Measurements from ENCODE around the gene DNTT. TPM values are rescaled to one million over a fixed set of nuclear protein-coding genes. Genes with fewer than 3 reads are reported as not detected.
A peak's percentile ranks its signal among the peaks of the same experiment; 100 is the strongest.
"Not testable (repeated sequence)": the region's sequence is repeated elsewhere in the genome, so short reads cannot be mapped to it uniquely, and the experiment has no call there.

Gene DNTT
- total RNA-seq, 1 experiment from 2014 or later, result not detected

DNA sequence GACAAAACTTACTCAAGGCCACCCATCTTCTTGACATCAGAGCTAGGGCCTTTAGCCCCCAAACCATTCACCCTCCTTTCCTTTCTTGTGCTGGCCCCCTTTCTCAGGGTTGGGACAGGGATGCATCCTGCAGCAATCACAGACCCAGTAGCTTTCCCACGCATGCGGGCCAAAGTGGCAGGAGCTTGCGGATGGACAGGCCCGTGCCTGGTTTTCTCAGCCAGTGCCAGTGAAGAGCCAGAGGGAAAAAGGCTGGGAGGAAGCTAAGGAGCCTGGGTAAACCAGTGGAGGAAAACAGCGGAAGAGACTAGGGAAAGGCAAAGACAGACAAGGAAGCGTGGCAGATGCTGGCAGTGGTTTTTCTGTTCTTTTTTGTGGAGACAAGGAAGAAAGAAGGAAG lies 27.8 kb upstream of the DNTT start:
- DNase-seq (ENCODE audit: low spot score), result no peak

DNA sequence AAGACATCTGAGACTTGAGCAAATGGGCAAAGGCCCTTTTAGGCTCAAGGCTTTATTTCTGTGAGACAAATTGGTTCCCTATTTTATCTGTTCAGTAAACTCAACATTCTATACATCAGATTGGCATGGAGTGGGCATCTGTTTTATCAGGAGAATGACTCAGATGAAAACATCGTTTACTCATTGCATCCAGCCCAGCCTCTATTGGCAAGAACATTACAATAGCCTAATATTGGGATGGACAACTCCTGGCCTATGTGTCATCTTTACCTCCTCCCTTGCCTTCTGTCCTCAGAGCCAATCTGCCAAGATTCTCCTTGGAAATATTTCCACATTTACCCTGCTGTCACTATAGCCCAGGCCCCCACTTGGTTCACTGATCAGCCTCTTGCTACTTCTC lies 27.4 kb upstream of the DNTT start:
- DNase-seq (ENCODE audit: low spot score), result no peak

DNA sequence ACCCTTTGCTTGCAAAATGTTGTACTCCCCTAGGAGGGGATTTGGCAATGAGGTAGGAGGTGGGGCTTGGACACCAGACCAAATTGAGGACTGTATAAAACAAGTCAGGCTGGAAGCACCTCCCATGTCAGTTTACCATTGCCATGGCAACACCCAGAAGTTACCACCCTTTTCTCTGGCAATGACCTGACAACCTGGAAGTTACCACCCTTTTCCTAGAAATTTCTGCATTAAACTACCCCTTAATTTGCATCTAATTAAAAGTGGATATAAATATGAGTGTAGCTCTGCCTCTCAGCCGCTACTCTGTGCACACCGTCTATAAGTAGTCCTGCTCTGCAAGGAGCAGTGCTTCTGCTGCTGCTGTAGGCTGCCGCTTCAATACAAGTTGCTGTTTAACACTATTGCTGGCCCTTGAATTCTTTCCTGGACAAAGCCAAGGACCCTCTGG lies 25.0 kb upstream of the DNTT start:
- DNase-seq (ENCODE audit: low spot score), result no peak

DNA sequence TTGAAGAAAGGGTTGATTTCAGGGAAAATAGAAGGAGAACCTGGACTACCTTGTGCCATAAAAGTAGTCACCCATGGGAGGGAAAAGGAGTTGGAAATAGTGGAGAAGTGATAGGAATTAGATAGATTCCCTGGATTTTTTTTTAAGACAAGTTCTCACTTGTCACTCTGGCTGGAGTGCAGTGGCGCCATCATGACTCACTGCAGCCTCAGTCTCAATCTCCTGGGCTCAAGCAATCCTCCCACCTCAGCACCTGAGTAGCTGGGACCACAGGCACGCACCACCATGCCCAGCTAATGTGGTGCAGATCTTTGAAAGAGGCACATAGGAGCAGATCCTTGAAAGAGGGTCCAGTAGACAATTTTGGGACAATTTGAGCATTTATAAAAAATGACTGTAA lies 23.4 kb upstream of the DNTT start:
- DNase-seq (ENCODE audit: low spot score), result no peak

DNA sequence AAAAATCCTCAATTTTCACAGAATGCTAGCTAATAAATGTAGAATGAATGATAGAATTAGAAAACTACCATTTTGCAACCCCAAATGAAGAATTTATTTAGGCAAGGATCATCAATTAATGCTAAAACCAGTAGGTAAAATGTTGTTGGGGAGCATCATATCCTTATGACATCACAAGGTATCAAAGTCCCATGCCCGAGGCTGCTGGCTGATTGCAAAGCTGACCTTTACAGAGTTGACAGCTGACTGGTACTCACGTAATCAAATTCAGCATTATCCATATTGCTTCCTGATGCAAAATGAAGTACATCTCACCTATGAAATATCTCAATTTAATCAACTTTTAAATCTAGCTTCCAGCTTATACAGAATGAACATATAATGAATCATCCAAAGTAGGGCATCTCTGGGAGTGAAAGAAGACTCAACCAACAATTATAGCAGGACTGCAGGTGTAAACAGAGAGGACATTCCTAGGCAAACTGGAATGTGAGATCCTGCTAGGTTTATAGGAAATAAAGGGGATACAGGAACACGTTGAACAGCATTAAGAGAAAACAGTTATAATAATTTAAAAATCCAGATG lies 22.7 kb upstream of the DNTT start:
- DNase-seq (ENCODE audit: low spot score), result no peak

DNA sequence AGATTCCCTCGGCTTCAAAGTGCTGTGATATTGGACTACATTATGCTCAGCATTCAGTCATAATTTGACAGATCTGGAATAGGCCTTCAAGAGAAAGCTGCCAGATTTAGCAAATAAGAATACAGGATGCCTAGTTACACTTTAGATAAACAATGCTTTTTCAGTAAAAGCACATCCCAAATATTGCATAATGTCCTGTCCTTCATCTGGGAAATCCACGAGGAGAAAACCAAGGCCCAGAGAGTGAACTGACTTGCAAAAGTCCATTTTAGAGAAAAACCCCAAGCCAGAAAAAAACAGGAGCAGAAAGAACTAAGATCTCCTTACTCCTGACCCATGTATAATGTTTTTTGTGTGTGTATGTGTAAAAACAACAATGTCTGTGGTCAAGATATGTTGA lies 20.9 kb upstream of the DNTT start:
- no peak for DNase-seq (ENCODE audit: low spot score)

DNA sequence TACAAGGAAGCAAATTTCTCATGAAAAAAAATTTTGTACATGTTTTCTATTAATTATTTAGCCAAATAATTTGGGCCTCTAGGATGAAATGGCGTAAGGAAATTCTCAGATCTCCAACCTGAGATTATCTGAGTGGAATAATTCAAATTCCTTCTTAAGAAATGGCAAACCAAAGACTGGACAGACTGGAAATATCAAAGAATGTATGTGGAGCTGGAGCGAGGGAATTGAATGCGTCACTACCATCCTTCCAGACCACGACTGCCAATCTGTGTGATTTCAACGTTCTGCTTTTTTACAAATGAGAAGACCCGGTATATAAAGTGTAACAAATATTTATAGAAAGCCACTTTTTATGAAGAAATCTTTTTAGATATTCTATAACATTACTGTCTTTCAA lies 20.5 kb upstream of the DNTT start:
- no peak for DNase-seq (ENCODE audit: low spot score)

DNA sequence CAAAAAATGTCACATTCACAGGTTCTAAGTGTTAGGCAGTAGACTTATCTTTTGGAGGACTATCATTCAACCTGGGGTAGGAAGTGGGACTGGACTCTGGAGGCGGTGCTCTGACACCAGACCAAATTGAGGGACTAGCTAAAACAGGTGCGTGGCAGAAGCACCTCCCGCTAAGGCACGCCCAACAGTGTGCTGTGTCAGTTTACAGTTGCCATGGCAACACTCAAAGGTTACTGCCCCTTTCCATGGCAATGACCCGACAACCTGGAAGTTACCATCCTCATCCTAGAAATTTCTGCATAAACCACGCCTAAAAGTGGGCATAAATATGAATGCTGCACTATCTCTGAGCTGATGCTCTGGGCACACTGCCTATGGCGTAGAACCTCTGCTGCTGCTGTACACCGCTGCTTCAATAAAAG lies 18.9 kb upstream of the DNTT start:
- no peak for DNase-seq (ENCODE audit: low spot score)

DNA sequence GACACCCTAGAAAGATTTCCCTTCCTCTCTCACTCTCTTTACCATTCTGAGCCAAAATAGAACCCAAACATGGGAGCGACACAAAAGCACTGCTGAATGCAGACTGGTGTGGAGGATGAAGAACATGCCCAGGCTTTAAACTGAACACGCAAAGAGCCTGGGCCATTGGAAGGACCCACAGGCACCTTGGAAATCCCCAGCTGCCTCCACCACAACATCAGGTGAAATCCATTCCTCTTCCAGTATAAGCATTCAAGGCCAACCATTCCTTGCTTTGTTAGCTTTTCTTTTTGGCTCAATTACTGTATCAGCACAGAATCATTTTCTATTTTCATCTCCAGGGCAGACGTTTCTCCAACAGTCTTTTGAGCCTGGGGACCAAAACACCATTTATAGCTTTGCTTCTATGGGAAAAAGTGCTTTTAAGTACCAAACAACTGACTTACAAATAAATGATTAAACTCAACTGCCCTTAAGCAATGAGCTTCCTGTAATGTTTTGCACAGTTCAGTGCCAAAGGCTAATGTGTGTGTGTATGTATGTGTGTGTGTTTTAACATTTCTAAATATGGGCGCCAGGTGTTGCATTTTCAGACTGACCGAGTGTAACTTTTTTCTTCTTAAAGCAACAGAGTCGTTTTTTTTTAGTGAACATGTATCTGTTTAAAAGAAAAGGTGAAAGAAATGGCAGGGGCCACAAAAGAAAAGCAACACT lies 16.7 kb upstream of the DNTT start:
- DNase-seq (ENCODE audit: low spot score), result peak; percentile 65

DNA sequence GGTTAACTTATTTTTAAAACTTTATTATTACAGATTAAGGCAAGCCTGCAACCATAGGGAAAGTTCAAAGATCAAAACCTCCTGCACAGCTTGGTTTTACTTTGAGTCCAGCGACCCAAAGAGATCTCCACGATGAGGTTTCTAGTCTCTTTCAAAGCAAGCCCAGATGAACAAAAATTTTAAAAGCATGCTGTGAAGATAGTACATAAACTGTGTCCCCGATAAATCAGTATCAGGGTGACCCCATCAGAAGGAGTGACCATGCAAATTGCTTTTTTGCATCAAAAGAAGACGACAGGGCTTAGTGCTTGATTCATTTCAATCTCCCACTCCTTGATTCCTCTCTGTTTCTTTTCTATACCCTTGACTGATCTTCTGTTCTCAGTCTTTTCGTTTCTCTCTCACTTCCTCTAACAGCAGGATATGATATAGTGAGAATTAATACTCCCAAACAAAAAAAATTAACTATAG lies 16.0 kb upstream of the DNTT start:
- DNase-seq (ENCODE audit: low spot score), result no peak

DNA sequence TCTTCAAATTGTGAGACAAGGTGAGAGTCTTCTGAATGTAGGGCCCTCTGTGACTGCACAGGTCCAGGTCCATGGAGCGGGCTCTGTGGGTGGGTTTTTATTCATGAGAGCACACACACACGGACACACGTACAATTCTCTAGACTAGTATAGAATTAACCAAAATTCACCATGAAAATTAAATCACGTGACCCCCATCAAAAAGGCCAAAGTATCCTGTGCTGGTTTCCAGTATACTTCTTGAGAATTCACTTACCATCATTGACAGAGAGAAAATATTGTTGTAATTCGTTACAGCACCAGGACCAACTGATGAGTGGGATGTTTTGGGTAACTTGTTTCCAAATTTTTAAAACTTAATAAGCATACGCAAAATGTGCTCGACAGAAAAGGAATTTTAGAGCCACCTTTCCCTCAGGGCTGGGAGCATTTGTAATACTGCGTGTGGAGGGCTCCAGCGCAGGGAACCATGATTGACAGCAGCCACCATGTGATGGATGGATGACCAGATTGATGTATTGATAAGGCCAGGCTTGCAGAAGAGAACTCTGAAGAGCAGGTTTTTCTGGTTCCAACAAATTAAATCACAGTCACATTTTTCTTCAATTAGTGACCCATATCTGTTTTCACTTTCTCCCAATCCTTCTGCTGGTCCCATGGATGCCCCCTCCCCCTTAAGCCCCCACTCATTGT lies 14.9 kb upstream of the DNTT start:
- no peak for DNase-seq (ENCODE audit: low spot score)

DNA sequence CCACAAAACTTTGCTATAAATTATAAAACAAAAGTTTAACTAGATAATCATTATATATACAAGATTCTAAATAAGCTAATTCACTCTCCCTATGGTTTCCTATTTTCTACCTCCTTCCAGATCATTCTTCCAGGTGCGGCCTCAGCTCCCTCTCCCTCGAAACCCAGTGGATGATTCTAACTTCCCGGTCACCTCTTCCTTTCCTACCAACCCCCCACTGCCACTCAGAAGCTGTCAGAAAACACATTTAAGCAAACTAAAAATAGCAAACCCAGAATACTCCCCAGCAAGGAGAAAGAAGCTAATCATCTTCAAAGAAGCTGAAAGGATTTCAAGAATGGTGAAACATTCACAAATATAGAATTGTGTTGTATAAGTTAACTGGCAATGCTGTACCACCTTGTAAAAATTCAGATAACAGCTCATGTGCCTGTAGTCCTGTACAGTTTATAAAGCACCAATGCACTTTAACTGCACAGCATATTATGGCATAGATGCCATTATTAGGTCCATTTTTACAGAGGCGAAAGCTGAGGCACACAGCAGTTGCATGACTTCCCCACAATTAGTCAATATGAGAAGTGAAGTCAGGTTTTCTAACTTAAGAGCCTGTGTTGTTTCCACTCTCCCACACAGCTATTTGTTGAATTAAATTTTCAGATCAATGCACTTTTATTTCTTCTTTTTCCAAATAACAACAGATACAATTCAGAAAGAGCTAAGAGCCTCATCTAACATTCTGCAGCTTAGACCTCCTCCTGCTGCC lies 13.7 kb upstream of the DNTT start:
- DNase-seq (ENCODE audit: low spot score), result no peak

DNA sequence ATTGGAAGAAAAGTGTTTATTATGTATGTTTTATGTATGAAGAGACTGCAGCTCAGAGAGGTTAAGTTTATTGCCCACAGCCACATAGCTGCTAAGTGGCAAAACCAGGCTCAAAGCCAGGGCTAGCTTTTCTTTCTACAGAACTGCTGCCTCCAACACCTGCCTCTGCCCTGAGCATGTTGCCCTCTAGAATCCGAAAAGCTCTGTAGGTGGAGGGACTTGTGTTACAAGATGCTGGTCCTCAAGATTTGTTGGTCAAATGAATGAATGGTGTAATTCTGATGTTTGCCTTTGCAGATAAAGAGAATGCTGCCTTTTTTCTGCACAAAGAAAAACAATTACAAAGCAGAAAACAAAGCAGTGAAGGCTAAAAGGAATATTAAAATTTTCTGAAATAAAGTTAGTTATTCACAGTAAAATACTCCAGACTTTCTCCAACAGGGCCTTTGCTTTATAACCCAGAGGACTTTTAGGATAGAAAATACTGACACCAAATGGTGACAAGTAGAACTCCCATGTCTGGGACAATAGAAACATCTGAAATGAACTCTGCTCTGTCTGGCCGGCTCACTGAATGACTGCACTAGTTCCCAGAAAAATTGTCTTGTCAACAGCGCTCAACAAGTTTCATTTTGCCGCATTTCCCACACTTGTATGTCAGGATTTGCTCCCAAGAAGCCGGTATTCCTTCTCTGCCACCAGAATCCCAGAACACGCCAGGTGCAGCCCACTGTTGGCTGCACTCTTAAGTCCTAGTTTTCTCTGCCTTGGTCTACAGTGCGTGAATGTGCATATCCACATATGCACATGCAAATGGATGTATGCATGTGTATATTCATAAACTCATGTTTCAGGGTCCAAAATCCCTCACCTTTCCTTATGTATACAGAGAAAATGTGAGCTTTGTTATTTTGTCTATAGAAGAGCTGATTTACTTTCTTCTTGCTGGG lies 11.0 kb upstream of the DNTT start:
- DNase-seq (ENCODE audit: low spot score), result peak; percentile 35

DNA sequence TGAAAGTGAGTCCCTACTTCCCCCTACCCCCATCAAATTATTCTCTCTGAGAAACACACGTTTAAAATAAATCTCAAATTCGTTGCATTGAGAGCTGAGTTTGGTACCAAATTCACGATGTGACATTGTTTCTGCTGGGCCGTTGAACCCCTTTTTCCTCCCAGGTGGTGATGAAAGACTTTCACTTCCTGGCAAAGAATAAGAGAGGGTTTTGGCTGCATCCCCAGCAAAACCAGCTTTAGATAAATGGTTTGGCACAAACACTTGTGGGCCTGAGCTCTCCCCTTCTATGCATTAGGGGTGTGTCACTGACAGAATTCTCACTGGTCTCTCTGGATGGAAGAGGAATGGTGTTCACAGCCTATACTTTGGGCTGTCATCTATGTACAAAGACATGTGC lies 8.8 kb upstream of the DNTT start:
- DNase-seq (ENCODE audit: low spot score), result no peak

DNA sequence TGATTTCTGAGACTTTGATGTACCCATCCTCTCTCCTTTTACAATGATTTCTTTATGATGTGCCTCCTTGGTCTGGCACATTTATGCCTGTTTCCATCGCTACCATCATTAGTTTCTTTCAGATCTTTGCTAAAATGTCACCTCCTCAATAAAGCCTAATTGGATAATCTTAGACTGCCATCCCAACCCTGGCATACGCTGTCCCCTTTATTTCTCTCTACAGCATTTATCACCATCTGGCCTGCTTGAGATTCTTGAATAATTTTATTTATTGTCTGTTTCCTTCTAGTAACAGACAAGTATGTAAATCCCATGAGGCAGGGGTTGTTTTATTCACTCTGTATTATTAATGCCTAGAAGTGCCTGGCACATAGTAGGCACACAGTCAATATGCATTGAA lies 6.7 kb upstream of the DNTT start:
- DNase-seq (ENCODE audit: low spot score), result no peak

DNA sequence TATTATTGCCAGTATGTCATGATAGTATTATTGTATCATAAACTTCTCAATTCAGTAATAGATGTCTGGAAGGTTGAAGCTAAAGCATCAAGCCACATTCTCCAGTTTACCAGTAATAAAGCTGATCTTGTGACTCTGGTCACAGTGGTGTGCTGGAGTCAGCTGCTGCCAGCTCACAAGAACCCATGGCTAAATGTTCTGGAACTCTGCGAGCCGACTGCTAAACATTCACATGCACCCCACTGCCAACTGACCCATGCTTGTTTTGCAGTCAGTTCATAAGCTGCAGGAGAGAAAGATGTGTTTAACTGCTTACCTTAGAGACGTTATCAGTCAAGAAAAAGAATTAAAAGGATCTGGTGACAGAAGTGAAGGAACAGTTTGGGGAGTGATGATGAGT lies 5.9 kb upstream of the DNTT start:
- DNase-seq (ENCODE audit: low spot score), result no peak

DNA sequence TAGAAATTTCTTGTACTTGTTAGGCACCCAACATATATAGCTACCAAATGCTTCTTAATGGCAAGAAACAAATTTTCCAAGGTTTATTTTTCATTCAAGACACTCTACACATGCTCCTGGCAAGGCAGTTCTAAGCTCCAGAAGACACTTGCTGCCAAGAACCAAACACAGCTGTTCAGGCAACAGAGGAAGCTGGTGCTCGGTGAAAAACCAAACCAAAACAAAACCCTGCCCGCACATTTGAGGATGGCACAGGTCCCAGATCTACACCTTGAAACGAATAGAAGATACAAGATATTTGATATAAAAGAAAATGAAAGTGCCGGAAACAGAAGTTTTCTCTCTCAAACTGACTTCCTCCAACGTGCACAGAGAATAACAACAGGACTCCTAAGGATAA lies 4.9 kb upstream of the DNTT start:
- peak; percentile 23 for DNase-seq (ENCODE audit: low spot score)

DNA sequence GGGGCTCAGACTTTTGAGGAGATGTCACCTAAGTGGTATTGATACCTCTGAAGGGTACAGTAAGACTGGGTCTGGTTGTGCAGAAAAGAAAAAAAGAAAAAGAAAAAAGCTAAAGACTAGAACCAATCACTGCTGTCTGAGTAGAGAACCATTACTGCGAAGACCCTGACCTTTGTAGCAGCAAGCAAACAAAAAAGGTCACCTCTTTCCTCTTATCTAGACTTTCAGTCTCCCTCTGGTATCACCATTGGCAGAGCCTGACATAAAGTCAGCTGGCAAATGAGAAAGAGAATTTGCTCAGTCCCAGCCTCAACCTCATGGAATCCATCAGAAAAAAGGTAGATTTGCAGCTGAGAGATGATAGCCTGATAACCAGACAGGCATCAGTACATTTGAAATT lies 2.6 kb upstream of the DNTT start:
- DNase-seq (ENCODE audit: low spot score), result no peak

DNA sequence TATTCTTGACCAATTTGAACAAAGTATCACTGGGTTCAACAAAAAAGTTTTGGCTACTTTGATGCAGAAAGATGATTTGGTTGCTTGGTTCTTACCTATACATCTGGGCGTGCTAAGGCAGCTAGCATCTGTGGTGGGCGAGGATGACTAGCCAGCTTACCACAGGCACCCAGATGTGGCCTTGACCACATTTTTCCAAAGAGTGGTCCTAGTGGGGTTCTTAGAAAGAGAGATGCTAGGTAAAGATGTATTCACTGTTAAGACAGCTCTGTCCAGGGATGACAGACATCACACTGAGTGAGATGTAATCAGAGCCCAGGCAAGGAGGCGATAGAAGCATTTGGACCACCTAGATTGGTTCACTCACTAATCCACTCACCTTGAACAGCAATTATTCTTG lies 785 bp downstream of the DNTT start:
- DNase-seq (ENCODE audit: low spot score), result no peak

DNA sequence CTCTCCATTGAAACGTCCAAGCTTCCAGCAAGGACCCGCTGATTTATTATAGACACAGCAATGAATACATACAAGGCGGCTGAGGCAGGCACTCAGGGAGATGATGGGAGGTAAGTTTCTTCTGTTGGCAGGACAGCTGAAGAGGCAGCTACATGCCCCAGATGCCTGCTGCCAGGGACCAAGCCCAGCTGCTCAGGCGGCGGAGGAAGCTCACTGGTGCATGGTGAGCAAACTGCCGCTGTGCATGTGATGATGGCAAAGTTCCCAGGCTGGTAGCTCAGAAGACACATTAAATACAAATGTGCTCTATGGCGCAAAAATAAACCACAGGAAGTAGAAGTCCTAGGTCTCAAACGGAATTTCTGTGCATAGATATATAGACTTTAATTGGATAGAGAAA lies 2.3 kb downstream of the DNTT start:
- peak; percentile 43 for DNase-seq (ENCODE audit: low spot score)

DNA sequence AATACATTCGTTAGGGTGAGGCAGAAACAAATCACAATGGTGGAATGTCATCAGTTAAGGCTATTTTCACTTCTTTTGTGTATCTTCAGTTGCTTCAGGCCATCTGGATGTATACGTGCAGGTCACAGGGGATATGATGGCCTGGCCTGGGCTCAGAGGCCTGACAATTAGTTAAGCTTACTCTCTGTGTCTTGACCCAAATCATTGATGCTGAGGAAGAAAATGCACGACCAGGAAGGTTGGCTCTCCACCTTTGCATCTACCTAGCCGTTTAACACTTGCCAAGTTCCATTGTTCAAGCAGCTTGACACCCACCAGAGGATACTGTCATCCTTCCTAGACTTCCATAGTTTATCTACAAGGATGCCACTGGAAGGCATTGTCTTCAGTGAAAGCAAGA lies 4.6 kb downstream of the DNTT start:
- not testable (repeated sequence) for DNase-seq (ENCODE audit: low spot score)
